K562 (cell line): Measurements from ENCODE around the gene IFT122. TPM values are rescaled to one million over a fixed set of nuclear protein-coding genes. Genes with fewer than 3 reads are reported as not detected.
"Not testable (repeated sequence)": the region's sequence is repeated elsewhere in the genome, so short reads cannot be mapped to it uniquely, and the experiment has no call there.

Experiments used
- ATAC-seq: fragments of 200-7000 bp; cut with Tn5 transposase; 3 replicates; pipeline ENCODE4 v1.9.1; 2020; ENCODE audit warnings: moderate library complexity
- BruUV-seq: library from RNA; stranded (reverse); fragments of 400-500 nt; replicated peaks from 2 replicates; lab custom pipeline; 2021; lab: Mats Ljungman, UMichigan
- CTCF ChIA-PET: fragments of 300-600 bp; formaldehyde crosslinking; extraction: SDS; loops from one replicate; lab custom pipeline; 2021; ENCODE audit warnings: low intra/inter-chr PET ratio; lab: Yijun Ruan, JAX
- POLR2A ChIA-PET: fragments of 300-600, 350-650 bp; sonication (Branson Sonifier 250); formaldehyde crosslinking; extraction: SDS; loops from one replicate; lab custom pipeline; 2021; ENCODE audit warnings: antibody characterized with exemption, inconsistent platforms; lab: Yijun Ruan, JAX
- DNase-seq, 4 experiments: peaks; one replicate each; pipeline versions ENCODE4 v3.0.0 to v3.0.0-alpha.2; 2011 to 2018; ENCODE audit warnings: low spot score in 3 of 4, mixed read lengths in 3 of 4; ENCODE audit errors: extremely low read depth in 1 of 4
- FAIRE-seq: peaks from 2 replicates; lab custom pipeline; 2011; peaks lifted over from hg19 to GRCh38; lab: Jason Lieb, UNC
- H2AFZ ChIP-seq: 2 replicates; pipeline ENCODE4 v1.6.0; 2011; ENCODE audit warnings: low read depth, low read length, control low read depth, inconsistent platforms
- H3K27ac ChIP-seq: fragments of 200-600 bp; 3 replicates; pipeline ENCODE4 v1.8.0; 2011; ENCODE audit warnings: low read depth, mild to moderate bottlenecking, control low read depth, inconsistent platforms, low read length, moderate library complexity, mixed read lengths; ENCODE audit errors: extremely low read depth
- H3K27me3 ChIP-seq, 2 experiments: fragments of 300-600 bp in 1 of 2; 2 replicates in 1 of 2; 3 replicates in 1 of 2; pipeline versions ENCODE4 v1.6.0 to v1.8.0; 2011; ENCODE audit warnings: inconsistent platforms in 2 of 2, low read length in 2 of 2, mild to moderate bottlenecking in 1 of 2, mixed read lengths in 1 of 2, moderate library complexity in 1 of 2; ENCODE audit not compliant: control insufficient read depth in 2 of 2, insufficient read depth in 2 of 2
- H3K36me3 ChIP-seq: fragments of 300-600 bp; 3 replicates; pipeline ENCODE4 v1.8.0; 2011; ENCODE audit warnings: mild to moderate bottlenecking, low read length, inconsistent platforms; ENCODE audit not compliant: control insufficient read depth, insufficient read depth
- H3K4me1 ChIP-seq, 2 experiments: fragments of 200-600 bp in 1 of 2; replicated peaks in 1 of 2; 2 replicates in 1 of 2; 3 replicates in 1 of 2; pipeline versions ENCODE4 v1.5.1 to v1.8.0; 2011; ENCODE audit warnings: inconsistent platforms in 2 of 2, low read length in 2 of 2, mild to moderate bottlenecking in 1 of 2, mixed read lengths in 1 of 2, moderate library complexity in 1 of 2; ENCODE audit not compliant: control insufficient read depth in 2 of 2, insufficient read depth in 2 of 2
- H3K4me2 ChIP-seq: 2 replicates; pipeline ENCODE4 v1.6.1; 2011; ENCODE audit warnings: low read length, control low read depth, inconsistent platforms, mixed read lengths; ENCODE audit not compliant: insufficient read depth
- H3K4me3 ChIP-seq: fragments of 200-600 bp; sonication (generic), shearing (Covaris generic); 2 replicates; pipeline ENCODE4 v1.5.1; 2016; ENCODE audit warnings: control low read depth, inconsistent platforms
- H3K79me2 ChIP-seq: fragments of 200-600 bp; 3 replicates; pipeline ENCODE4 v1.8.0; 2011; ENCODE audit warnings: low read length, inconsistent platforms; ENCODE audit not compliant: control insufficient read depth, insufficient read depth
- H3K9ac ChIP-seq, 2 experiments: 2 replicates each; pipeline versions ENCODE4 v1.6.0 to v1.6.1; 2011; ENCODE audit warnings: low read depth in 2 of 2, low read length in 2 of 2, control low read depth in 1 of 2, inconsistent platforms in 1 of 2, mild to moderate bottlenecking in 1 of 2, mixed read lengths in 1 of 2; ENCODE audit not compliant: insufficient read depth in 1 of 2
- H3K9me1 ChIP-seq: one replicate; pipeline ENCODE4 v1.6.0; 2011; ENCODE audit warnings: inconsistent platforms, mild to moderate bottlenecking, low read length, moderate library complexity; ENCODE audit not compliant: control insufficient read depth, insufficient read depth
- H3K9me3 ChIP-seq: replicated peaks from 2 replicates; pipeline ENCODE4 v1.5.1; 2011; ENCODE audit warnings: low read depth, low read length, inconsistent platforms; ENCODE audit not compliant: control insufficient read depth, insufficient read depth
- H4K20me1 ChIP-seq: replicated peaks from 2 replicates; pipeline ENCODE4 v1.6.1; 2011; ENCODE audit warnings: low read length, inconsistent platforms, mixed read lengths; ENCODE audit not compliant: control insufficient read depth, insufficient read depth
- WGBS: fragments of 100-300 bp; shearing (Covaris generic); methylation state at CpG from one replicate; pipeline ENCODE4 v1.1.6; 2016; ENCODE audit warnings: low coverage, mixed read lengths; ENCODE audit not compliant: insufficient coverage; ENCODE audit errors: missing lambda C conversion rate; 5-methylcytosine and 5-hydroxymethylcytosine counted together
- in situ Hi-C: fragments of 300-500 bp; cut with MboI; formaldehyde crosslinking; loops from 4 replicates; pipeline ENCODE4 v1.15.0; 2018; ENCODE audit warnings: inconsistent platforms, mixed read lengths
- intact Hi-C: fragments of 100-400 bp; cut with micrococcal nuclease; formaldehyde crosslinking; loops from 2 replicates; pipeline ENCODE4 v1.14.2; 2022
- polyA plus RNA-seq, 8 experiments: library from polyadenylated mRNA; depleted of rRNA in 4 of 8; stranded (reverse) in 5 of 8; unstranded in 3 of 8; fragments of >200 nt; fragmentation: Nextera tagmentation in 2 of 8; fragmentation: Illumina TruSeq in 1 of 8; extraction: Ambion mirVana in 2 of 8; extraction: Trizol in 1 of 8; gene quantifications; 2 replicates each; pipeline versions ENCODE4 v1.2.1 to v1.2.3, GENCODE V29; 2011 to 2014; ENCODE audit warnings: inconsistent platforms in 1 of 8, missing spikeins in 1 of 8
- total RNA-seq, 7 experiments: library from RNA; depleted of rRNA in 6 of 7; stranded (reverse); fragments of >200 nt in 6 of 7; fragmentation: Illumina TruSeq in 2 of 7; extraction: Trizol in 2 of 7; gene quantifications; 2 replicates each; pipeline versions ENCODE4 v1.2.1 to v1.2.3, GENCODE V29; 2011 to 2021; ENCODE audit warnings: low replicate concordance in 1 of 7
- TF ChIP-seq, protein P1 (sequence below): fragments of 200-800 bp; sonication (Bioruptor generic); IDR thresholded peaks from 2 replicates; pipeline ENCODE4 v1.6.1; 2016; ENCODE audit warnings: missing genetic modification characterization, missing compliant biosample characterization
- TF ChIP-seq, protein P2 (sequence below): fragments of 250-450 bp; sonication (Bioruptor Pico); IDR thresholded peaks from 2 replicates; pipeline ENCODE4 v1.8.0; 2021; ENCODE audit warnings: moderate library complexity, mild to moderate bottlenecking, inconsistent platforms

Gene IFT122
- total and polyA plus RNA-seq, 9 of the 15 experiments (the other 6 are each of a cell fraction or from before 2014, with no cell fraction given), result 2.4 to 11.5 (median 7.7) TPM

DNA sequence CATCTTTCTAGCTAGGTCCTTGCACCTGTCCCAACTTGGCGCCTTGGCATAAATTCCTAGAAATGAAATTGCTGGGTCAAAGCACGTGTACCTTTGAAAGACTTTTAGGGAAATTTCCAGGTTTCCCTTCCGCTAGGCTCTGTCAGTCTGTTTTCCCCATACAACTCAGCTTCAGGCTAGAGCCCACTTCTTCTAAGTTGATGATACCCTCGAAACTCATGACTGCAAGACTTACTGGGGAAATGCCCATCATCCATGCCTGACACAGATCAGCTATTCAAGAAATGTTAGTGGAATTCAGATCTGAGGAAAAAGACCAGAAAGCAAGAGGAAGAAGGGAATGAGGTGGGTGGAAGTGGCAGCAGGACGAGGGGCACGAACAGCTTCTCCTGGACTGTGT lies 45.1 kb downstream of the IFT122 start:
- H2AFZ ChIP-seq, H3K9ac ChIP-seq, FAIRE-seq, DNase-seq, H3K79me2 ChIP-seq, intact Hi-C loops, BruUV-seq, H3K4me3 ChIP-seq, H3K9me3 ChIP-seq, ATAC-seq, POLR2A ChIA-PET, H3K4me2 ChIP-seq, H3K27me3 ChIP-seq, H3K9me1 ChIP-seq, CTCF ChIA-PET, H4K20me1 ChIP-seq, in situ Hi-C loops, H3K27ac ChIP-seq: not testable (repeated sequence)
- peaks cover 12% of the 10 kb centered on the region; the same call in 2 of the 3 replicates for H3K36me3 ChIP-seq
- H3K4me1 ChIP-seq, result peaks cover 12 to 21% of the 10 kb centered on the region in 2 experiments; a peak in 4 of 5 replicates
- 78% methylated on average over 5 of the region's 6 CpGs for WGBS

DNA sequence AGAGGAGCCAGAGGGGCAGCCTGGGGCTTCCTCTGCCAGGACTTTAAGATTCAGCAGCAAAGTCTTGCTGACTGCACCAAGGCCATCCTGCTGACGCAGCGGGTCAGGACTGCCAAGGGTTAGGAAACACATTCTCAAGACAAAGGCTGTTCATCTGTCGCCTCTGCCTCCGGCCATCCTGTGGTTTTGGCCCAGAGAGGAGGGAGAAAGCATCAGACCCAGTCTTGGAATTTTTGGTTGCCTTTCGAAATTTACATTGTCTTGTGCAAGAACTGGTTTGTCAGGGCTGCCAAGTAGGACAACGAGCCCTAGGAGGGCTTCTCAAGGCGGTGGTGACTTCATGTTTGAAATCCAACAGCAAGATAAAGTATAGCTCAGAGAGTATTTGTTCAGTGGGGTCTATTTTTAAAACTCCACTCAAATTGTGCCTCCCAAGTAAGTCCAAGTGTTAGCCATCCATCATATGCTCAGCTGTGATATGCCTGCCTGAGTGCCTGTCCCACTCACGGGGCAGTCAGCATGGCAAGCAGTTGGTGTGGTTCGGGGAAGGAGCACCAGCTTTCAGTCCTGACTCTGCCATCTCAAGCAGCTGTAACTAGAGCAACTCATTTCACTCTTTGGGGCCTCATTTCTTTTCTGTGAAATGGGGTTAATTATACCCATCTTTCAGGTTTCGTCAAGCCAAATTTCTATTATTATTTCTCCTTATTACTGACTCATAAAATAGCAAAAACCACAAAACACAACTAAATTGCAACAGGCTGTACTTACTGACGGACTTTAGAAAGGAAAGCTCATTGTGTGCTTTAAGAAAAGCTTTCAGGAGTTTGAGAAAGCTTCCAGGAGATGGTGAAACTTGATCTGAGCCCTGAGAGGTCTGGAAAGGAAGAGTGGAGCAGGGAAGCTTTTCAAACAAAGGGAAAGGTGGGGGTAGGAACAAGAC lies 46.0 kb downstream of the IFT122 start:
- no peaks in the 10 kb centered on the region for H3K9me3 ChIP-seq
- H3K4me2 ChIP-seq, result no peak overlapping the region
- no peak overlapping the region for H3K4me3 ChIP-seq
- H3K36me3 ChIP-seq, result peaks cover 13% of the 10 kb centered on the region; the same call in 2 of the 3 replicates
- POLR2A ChIA-PET, result no interaction called here
- no peak for ATAC-seq
- intact Hi-C loops, result no loop called here
- H3K4me1 ChIP-seq, result peaks cover 11 to 21% of the 10 kb centered on the region in 2 experiments; a peak in 4 of 5 replicates
- no peak for DNase-seq
- no peak for FAIRE-seq
- H3K9me1 ChIP-seq, result no peaks in the 10 kb centered on the region
- H4K20me1 ChIP-seq, result no peaks in the 10 kb centered on the region
- 62% methylated on average over 10 of the region's 11 CpGs for WGBS
- H3K27me3 ChIP-seq, result no peaks in the 10 kb centered on the region
- in situ Hi-C loops, result no loop called here
- H3K9ac ChIP-seq, result no peak overlapping the region; a peak in 1 of 4 replicates
- no peaks in the 10 kb centered on the region for H3K79me2 ChIP-seq
- no peak overlapping the region for H2AFZ ChIP-seq
- CTCF ChIA-PET, result no interaction called here
- no TSS peak for BruUV-seq
- no peak overlapping the region for H3K27ac ChIP-seq
- TF ChIP-seq, protein P1, sequence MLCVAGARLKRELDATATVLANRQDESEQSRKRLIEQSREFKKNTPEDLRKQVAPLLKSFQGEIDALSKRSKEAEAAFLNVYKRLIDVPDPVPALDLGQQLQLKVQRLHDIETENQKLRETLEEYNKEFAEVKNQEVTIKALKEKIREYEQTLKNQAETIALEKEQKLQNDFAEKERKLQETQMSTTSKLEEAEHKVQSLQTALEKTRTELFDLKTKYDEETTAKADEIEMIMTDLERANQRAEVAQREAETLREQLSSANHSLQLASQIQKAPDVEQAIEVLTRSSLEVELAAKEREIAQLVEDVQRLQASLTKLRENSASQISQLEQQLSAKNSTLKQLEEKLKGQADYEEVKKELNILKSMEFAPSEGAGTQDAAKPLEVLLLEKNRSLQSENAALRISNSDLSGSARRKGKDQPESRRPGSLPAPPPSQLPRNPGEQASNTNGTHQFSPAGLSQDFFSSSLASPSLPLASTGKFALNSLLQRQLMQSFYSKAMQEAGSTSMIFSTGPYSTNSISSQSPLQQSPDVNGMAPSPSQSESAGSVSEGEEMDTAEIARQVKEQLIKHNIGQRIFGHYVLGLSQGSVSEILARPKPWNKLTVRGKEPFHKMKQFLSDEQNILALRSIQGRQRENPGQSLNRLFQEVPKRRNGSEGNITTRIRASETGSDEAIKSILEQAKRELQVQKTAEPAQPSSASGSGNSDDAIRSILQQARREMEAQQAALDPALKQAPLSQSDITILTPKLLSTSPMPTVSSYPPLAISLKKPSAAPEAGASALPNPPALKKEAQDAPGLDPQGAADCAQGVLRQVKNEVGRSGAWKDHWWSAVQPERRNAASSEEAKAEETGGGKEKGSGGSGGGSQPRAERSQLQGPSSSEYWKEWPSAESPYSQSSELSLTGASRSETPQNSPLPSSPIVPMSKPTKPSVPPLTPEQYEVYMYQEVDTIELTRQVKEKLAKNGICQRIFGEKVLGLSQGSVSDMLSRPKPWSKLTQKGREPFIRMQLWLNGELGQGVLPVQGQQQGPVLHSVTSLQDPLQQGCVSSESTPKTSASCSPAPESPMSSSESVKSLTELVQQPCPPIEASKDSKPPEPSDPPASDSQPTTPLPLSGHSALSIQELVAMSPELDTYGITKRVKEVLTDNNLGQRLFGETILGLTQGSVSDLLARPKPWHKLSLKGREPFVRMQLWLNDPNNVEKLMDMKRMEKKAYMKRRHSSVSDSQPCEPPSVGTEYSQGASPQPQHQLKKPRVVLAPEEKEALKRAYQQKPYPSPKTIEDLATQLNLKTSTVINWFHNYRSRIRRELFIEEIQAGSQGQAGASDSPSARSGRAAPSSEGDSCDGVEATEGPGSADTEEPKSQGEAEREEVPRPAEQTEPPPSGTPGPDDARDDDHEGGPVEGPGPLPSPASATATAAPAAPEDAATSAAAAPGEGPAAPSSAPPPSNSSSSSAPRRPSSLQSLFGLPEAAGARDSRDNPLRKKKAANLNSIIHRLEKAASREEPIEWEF (CRISPR knock-in tag), result no peak
- TF ChIP-seq, protein P2, sequence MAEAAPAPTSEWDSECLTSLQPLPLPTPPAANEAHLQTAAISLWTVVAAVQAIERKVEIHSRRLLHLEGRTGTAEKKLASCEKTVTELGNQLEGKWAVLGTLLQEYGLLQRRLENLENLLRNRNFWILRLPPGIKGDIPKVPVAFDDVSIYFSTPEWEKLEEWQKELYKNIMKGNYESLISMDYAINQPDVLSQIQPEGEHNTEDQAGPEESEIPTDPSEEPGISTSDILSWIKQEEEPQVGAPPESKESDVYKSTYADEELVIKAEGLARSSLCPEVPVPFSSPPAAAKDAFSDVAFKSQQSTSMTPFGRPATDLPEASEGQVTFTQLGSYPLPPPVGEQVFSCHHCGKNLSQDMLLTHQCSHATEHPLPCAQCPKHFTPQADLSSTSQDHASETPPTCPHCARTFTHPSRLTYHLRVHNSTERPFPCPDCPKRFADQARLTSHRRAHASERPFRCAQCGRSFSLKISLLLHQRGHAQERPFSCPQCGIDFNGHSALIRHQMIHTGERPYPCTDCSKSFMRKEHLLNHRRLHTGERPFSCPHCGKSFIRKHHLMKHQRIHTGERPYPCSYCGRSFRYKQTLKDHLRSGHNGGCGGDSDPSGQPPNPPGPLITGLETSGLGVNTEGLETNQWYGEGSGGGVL (CRISPR knock-in tag), result no peak
